Measurements from ENCODE around the gene SYTL1.

The SYTL1 gene

GRCh38 chr1:27318596-27318995, 23.2 kb upstream of the SYTL1 start:
- DNase-seq = no peak

- peak; percentile 91 to 93 for DNase-seq
Observed at GRCh38 chr1:27321813-27322568, 19.8 kb upstream of the SYTL1 start, which contains the start of gene TMEM222. Gene TMEM222 (plus strand): TSS chr1:27322163. CDS start chr1:27322198, 35 bp downstream.

GRCh38 chr1:27322569-27323240, 19.1 kb upstream of the SYTL1 start:
- no peak for DNase-seq

GRCh38 chr1:27325286-27325685, 16.5 kb upstream of the SYTL1 start:
- DNase-seq = no peak

GRCh38 chr1:27327964-27328363, 13.9 kb upstream of the SYTL1 start:
- no peak for DNase-seq

GRCh38 chr1:27330786-27331185, 11.0 kb upstream of the SYTL1 start:
- DNase-seq = no peak

GRCh38 chr1:27331426-27331825, 10.4 kb upstream of the SYTL1 start:
- no peak for DNase-seq

GRCh38 chr1:27331922-27332321, 9.9 kb upstream of the SYTL1 start:
- no peak for DNase-seq

- peak; percentile 9 to 15 for DNase-seq
Observed at GRCh38 chr1:27332536-27333281, 9.1 kb upstream of the SYTL1 start.

GRCh38 chr1:27333717-27334279, 8.0 kb upstream of the SYTL1 start:
- DNase-seq = no peak

GRCh38 chr1:27335506-27336422, 6.1 kb upstream of the SYTL1 start:
- DNase-seq = no peak

GRCh38 chr1:27336756-27337155, 5.1 kb upstream of the SYTL1 start:
- no peak for DNase-seq

GRCh38 chr1:27338751-27339150, 3.1 kb upstream of the SYTL1 start:
- DNase-seq = no peak

- no peak for DNase-seq
Observed at GRCh38 chr1:27339213-27339612, 2.6 kb upstream of the SYTL1 start.

GRCh38 chr1:27342391-27342777, 562 bp downstream of the SYTL1 start:
- no peak for DNase-seq

- DNase-seq = peak in 1 of 2 experiments; percentile 55
Observed at GRCh38 chr1:27342778-27343638, 1.2 kb downstream of the SYTL1 start.

- no peak for DNase-seq
Observed at GRCh38 chr1:27343639-27344025, 1.8 kb downstream of the SYTL1 start.

GRCh38 chr1:27345272-27345671, 3.5 kb downstream of the SYTL1 start:
- no peak for DNase-seq

GRCh38 chr1:27346357-27346756, 4.5 kb downstream of the SYTL1 start:
- DNase-seq = no peak

GRCh38 chr1:27346991-27347624, 5.3 kb downstream of the SYTL1 start:
- DNase-seq = no peak

All from NCI-H2081 (cell line).